ENCODE data around the gene NDRG2. TPM values are rescaled to one million over a fixed set of nuclear protein-coding genes. Genes with fewer than 3 reads are reported as not detected.
A peak's percentile ranks its signal among the peaks of the same experiment; 100 is the strongest.
"Not testable (repeated sequence)": the region's sequence is repeated elsewhere in the genome, so short reads cannot be mapped to it uniquely, and the experiment has no call there.

Gene NDRG2
- total RNA-seq, 1 experiment from 2014 or later: 0.82 TPM

GRCh38 chr14:20986811-20987210, 38.0 kb downstream of the NDRG2 start:
- ChIA-PET CTCF (interaction anchor here (0.6 to 11.9 kb wide), 4 partner anchors 14 to 129 kb away, joined by 3 to 147 read pairs (median 4); no protein-coding TSS in a partner anchor), POLR2A (interaction anchor here (0.7 to 4.5 kb wide), 9 partner anchors 10 to 518 kb away, joined by 3 to 28 read pairs (median 4); partner anchors contain the start of genes PNP and SLC39A2)
- no peak for TF ChIP-seq CTCF (IDR thresholded peaks at IDR 0.05; ENCODE audit: unreplicated experiment)
- peak overlapping the region; percentile 93 for H3K27ac Mint-ChIP-seq (ENCODE audit: low read depth, unreplicated experiment)
- no peaks in the 10 kb centered on the region for H3K9me3 Mint-ChIP-seq (ENCODE audit: unreplicated experiment)
- intact Hi-C loops (cut with micrococcal nuclease): loop anchor here (1.0 kb wide), 1 partner anchor 16 kb away; no protein-coding TSS in a partner anchor
- no peaks in the 10 kb centered on the region for H3K27me3 Mint-ChIP-seq (ENCODE audit: insufficient read depth, unreplicated experiment)
- peaks cover 20% of the 10 kb centered on the region for H3K36me3 Mint-ChIP-seq (ENCODE audit: insufficient read depth, unreplicated experiment)
- peak; percentile 96 for DNase-seq (ENCODE audit: unreplicated experiment)
- H3K4me3 Mint-ChIP-seq (ENCODE audit: unreplicated experiment): peak overlapping the region; percentile 57
- BruUV-seq (replicated peaks): no TSS peak
- peaks cover 24% of the 10 kb centered on the region for H3K4me1 Mint-ChIP-seq (ENCODE audit: insufficient read depth, unreplicated experiment)

- Mint-ChIP-seq H3K36me3 (ENCODE audit: insufficient read depth, unreplicated experiment) (peaks cover 12% of the 10 kb centered on the region), H3K4me1 (ENCODE audit: insufficient read depth, unreplicated experiment) (peaks cover 24% of the 10 kb centered on the region)
- H3K4me3 Mint-ChIP-seq (ENCODE audit: unreplicated experiment); H3K27me3 Mint-ChIP-seq (ENCODE audit: insufficient read depth, unreplicated experiment); H3K9me3 Mint-ChIP-seq (ENCODE audit: unreplicated experiment); DNase-seq (ENCODE audit: unreplicated experiment); intact Hi-C loops (cut with micrococcal nuclease); H3K27ac Mint-ChIP-seq (ENCODE audit: low read depth, unreplicated experiment); BruUV-seq (replicated peaks): not testable (repeated sequence)
- CTCF ChIA-PET: interaction anchor here (0.6 to 11.9 kb wide), 6 partner anchors 13 to 291 kb away, joined by 3 to 147 read pairs (median 4); no protein-coding TSS in a partner anchor
- POLR2A ChIA-PET: interaction anchor here (0.6 to 4.5 kb wide), 2 partner anchors 11 to 88 kb away, joined by 3 to 26 read pairs; no protein-coding TSS in a partner anchor
These were observed 39.2 kb downstream of the NDRG2 start for GRCh38 chr14:20985650-20986049.

GRCh38 chr14:20982646-20983369, 42.1 kb downstream of the NDRG2 start:
- intact Hi-C loops (cut with micrococcal nuclease): no loop called here
- no peak for TF ChIP-seq CTCF (IDR thresholded peaks at IDR 0.05; ENCODE audit: unreplicated experiment)
- no peak overlapping the region for H3K27ac Mint-ChIP-seq (ENCODE audit: low read depth, unreplicated experiment)
- H3K27me3 Mint-ChIP-seq (ENCODE audit: insufficient read depth, unreplicated experiment): no peaks in the 10 kb centered on the region
- BruUV-seq (replicated peaks): no TSS peak
- H3K9me3 Mint-ChIP-seq (ENCODE audit: unreplicated experiment): no peaks in the 10 kb centered on the region
- no peak for DNase-seq (ENCODE audit: unreplicated experiment)
- POLR2A ChIA-PET: interaction anchor here (0.7 to 1.0 kb wide), 2 partner anchors 9 to 369 kb away, joined by 3 to 4 read pairs; no protein-coding TSS in a partner anchor
- H3K4me3 Mint-ChIP-seq (ENCODE audit: unreplicated experiment): no peak overlapping the region
- CTCF ChIA-PET: interaction anchor here (0.6 to 11.9 kb wide), 9 partner anchors 9 to 279 kb away, joined by 3 to 147 read pairs (median 4); no protein-coding TSS in a partner anchor
- peaks cover 18% of the 10 kb centered on the region for H3K4me1 Mint-ChIP-seq (ENCODE audit: insufficient read depth, unreplicated experiment)
- H3K36me3 Mint-ChIP-seq (ENCODE audit: insufficient read depth, unreplicated experiment): peaks cover 6% of the 10 kb centered on the region

GRCh38 chr14:20980906-20981305, 44.0 kb downstream of the NDRG2 start:
- ChIA-PET CTCF (interaction anchor here (0.5 to 11.9 kb wide), 7 partner anchors 8 to 675 kb away, joined by 3 to 147 read pairs (median 4); no protein-coding TSS in a partner anchor), POLR2A (no interaction called here)
- H3K4me3 Mint-ChIP-seq (ENCODE audit: unreplicated experiment): no peak overlapping the region
- H3K27ac Mint-ChIP-seq (ENCODE audit: low read depth, unreplicated experiment): no peak overlapping the region
- no TSS peak for BruUV-seq (replicated peaks)
- DNase-seq (ENCODE audit: unreplicated experiment): no peak
- peaks cover 6% of the 10 kb centered on the region for H3K36me3 Mint-ChIP-seq (ENCODE audit: insufficient read depth, unreplicated experiment)
- no peaks in the 10 kb centered on the region for H3K4me1 Mint-ChIP-seq (ENCODE audit: insufficient read depth, unreplicated experiment)
- no peak for TF ChIP-seq CTCF (IDR thresholded peaks at IDR 0.05; ENCODE audit: unreplicated experiment)
- H3K27me3 Mint-ChIP-seq (ENCODE audit: insufficient read depth, unreplicated experiment): no peaks in the 10 kb centered on the region
- intact Hi-C loops (cut with micrococcal nuclease): no loop called here
- H3K9me3 Mint-ChIP-seq (ENCODE audit: unreplicated experiment): no peaks in the 10 kb centered on the region

Data from MCF 10A (cell line).